IMR-90 (cell line): Measurements from ENCODE around the gene GP1BA. TPM values are rescaled to one million over a fixed set of nuclear protein-coding genes. Genes with fewer than 3 reads are reported as not detected.

Experiments used
- ATAC-seq: fragments of 200-7000 bp; cut with Tn5 transposase; 2 replicates; pipeline ENCODE4 v1.9.1; 2020; ENCODE audit warnings: low read depth, mild to moderate bottlenecking, moderate library complexity
- BruUV-seq: library from RNA; stranded (reverse); fragments of 400-500 nt; replicated peaks from 2 replicates; lab custom pipeline; 2021; lab: Mats Ljungman, UMichigan
- CTCF ChIA-PET: fragments of 300-600 bp; formaldehyde crosslinking; extraction: SDS; loops from one replicate; lab custom pipeline; 2021; ENCODE audit warnings: antibody characterized with exemption; lab: Yijun Ruan, JAX
- POLR2A ChIA-PET: fragments of 300-600 bp; sonication (Branson Sonifier 250); formaldehyde crosslinking; loops from one replicate; lab custom pipeline; 2022; ENCODE audit warnings: antibody characterized with exemption; ENCODE audit not compliant: unreplicated experiment; lab: Charles Lee
- DNase-seq: peaks from one replicate; pipeline ENCODE4 v3.0.0; 2013
- H2AFZ ChIP-seq: replicated peaks from 2 replicates; pipeline ENCODE3; 2013; ENCODE audit warnings: low read length, mild to moderate bottlenecking; ENCODE audit not compliant: poor library complexity
- H2AK5ac ChIP-seq: 2 replicates; pipeline ENCODE4 v1.6.1; 2013; ENCODE audit warnings: low read depth, low read length, inconsistent platforms
- H2AK9ac ChIP-seq: replicated peaks from 2 replicates; pipeline ENCODE3; 2013; ENCODE audit warnings: mild to moderate bottlenecking, low read depth, low read length, moderate library complexity; ENCODE audit not compliant: poor library complexity
- H2BK120ac ChIP-seq: 2 replicates; pipeline ENCODE4 v1.6.1; 2013; ENCODE audit warnings: low read depth, low read length, inconsistent platforms
- H2BK15ac ChIP-seq: 3 replicates; pipeline ENCODE4 v1.6.1; 2013; ENCODE audit warnings: low read depth, low read length, inconsistent platforms
- H2BK20ac ChIP-seq: 2 replicates; pipeline ENCODE4 v1.6.1; 2013; ENCODE audit warnings: low read depth, mild to moderate bottlenecking, inconsistent platforms, low read length, moderate library complexity
- H2BK5ac ChIP-seq: 2 replicates; pipeline ENCODE4 v1.6.1; 2013; ENCODE audit warnings: mild to moderate bottlenecking, low read depth, low read length, inconsistent platforms; ENCODE audit not compliant: poor library complexity, severe bottlenecking
- H3K14ac ChIP-seq: replicated peaks from 2 replicates; pipeline ENCODE4 v1.6.1; 2013; ENCODE audit warnings: low read depth, low read length, inconsistent platforms
- H3K18ac ChIP-seq: 2 replicates; pipeline ENCODE4 v1.6.1; 2013; ENCODE audit warnings: low read depth, low read length, control low read depth
- H3K23ac ChIP-seq: 2 replicates; pipeline ENCODE4 v1.6.1; 2013; ENCODE audit warnings: low read depth, low read length, inconsistent platforms
- H3K27ac ChIP-seq: 2 replicates; pipeline ENCODE4 v1.5.1; 2013; ENCODE audit warnings: mild to moderate bottlenecking, control low read depth, low read length; ENCODE audit not compliant: insufficient read depth
- H3K27me3 ChIP-seq: 2 replicates; pipeline ENCODE4 v1.6.1; 2013; ENCODE audit warnings: low read length; ENCODE audit not compliant: control insufficient read depth, insufficient read depth
- H3K36me3 ChIP-seq: 2 replicates; pipeline ENCODE4 v1.6.1; 2013; ENCODE audit warnings: low read length, mixed read lengths; ENCODE audit not compliant: control insufficient read depth, insufficient read depth
- H3K4ac ChIP-seq: 2 replicates; pipeline ENCODE4 v1.6.1; 2013; ENCODE audit warnings: low read depth, low read length, inconsistent platforms
- H3K4me1 ChIP-seq: 2 replicates; pipeline ENCODE4 v1.6.1; 2013; ENCODE audit warnings: low read length, mixed read lengths; ENCODE audit not compliant: control insufficient read depth, insufficient read depth
- H3K4me2 ChIP-seq: 2 replicates; pipeline ENCODE4 v1.6.1; 2013; ENCODE audit warnings: low read depth, mild to moderate bottlenecking, control low read depth, low read length, moderate library complexity
- H3K4me3 ChIP-seq: 2 replicates; pipeline ENCODE4 v1.5.1; 2013; ENCODE audit warnings: low read depth, mild to moderate bottlenecking, control low read depth, low read length, moderate library complexity; ENCODE audit not compliant: insufficient read depth
- H3K56ac ChIP-seq: 2 replicates; pipeline ENCODE4 v1.6.1; 2013; ENCODE audit warnings: low read length, inconsistent platforms; ENCODE audit not compliant: insufficient read depth; ENCODE audit errors: extremely low read depth
- H3K79me1 ChIP-seq, 2 experiments: 2 replicates each; pipeline ENCODE4 v1.6.1; 2013; ENCODE audit warnings: low read length in 2 of 2, inconsistent platforms in 1 of 2, low read depth in 1 of 2
- H3K9ac ChIP-seq: 2 replicates; pipeline ENCODE4 v1.6.1; 2013; ENCODE audit warnings: low read depth, low read length, control low read depth
- H3K9me1 ChIP-seq: 2 replicates; pipeline ENCODE4 v1.6.1; 2013; ENCODE audit warnings: low read length, inconsistent platforms; ENCODE audit not compliant: insufficient read depth
- H3K9me3 ChIP-seq: 2 replicates; pipeline ENCODE4 v1.6.1; 2013; ENCODE audit warnings: low read length; ENCODE audit not compliant: control insufficient read depth, insufficient read depth
- H4K20me1 ChIP-seq: 2 replicates; pipeline ENCODE4 v1.6.1; 2013; ENCODE audit warnings: low read length, inconsistent platforms; ENCODE audit not compliant: insufficient read depth
- H4K5ac ChIP-seq: 2 replicates; pipeline ENCODE4 v1.6.1; 2013; ENCODE audit warnings: mild to moderate bottlenecking, low read depth, low read length, control low read depth
- H4K8ac ChIP-seq, 2 experiments: 2 replicates each; pipeline ENCODE4 v1.6.1; 2013; ENCODE audit warnings: low read depth in 2 of 2, low read length in 2 of 2, control low read depth in 1 of 2, inconsistent platforms in 1 of 2
- H4K91ac ChIP-seq: 2 replicates; pipeline ENCODE4 v1.6.1; 2013; ENCODE audit warnings: low read depth, low read length, inconsistent platforms; ENCODE audit not compliant: insufficient read depth
- BHLHE40 ChIP-seq: fragments of 150-350 bp; IDR thresholded peaks from 2 replicates; pipeline ENCODE4 v1.6.1; 2016; ENCODE audit warnings: mild to moderate bottlenecking, low read depth, low read length
- CEBPB ChIP-seq: IDR thresholded peaks from 2 replicates; pipeline ENCODE4 v1.6.1; 2012; ENCODE audit warnings: low read depth, low read length, improper control_type of control experiment
- CHD1 ChIP-seq: IDR thresholded peaks from 2 replicates; pipeline ENCODE4 v1.6.1; 2012; ENCODE audit warnings: low read depth, low read length, improper control_type of control experiment
- FOS ChIP-seq: fragments of 150-350 bp; IDR thresholded peaks from 2 replicates; pipeline ENCODE4 v1.6.1; 2016; ENCODE audit warnings: low read depth, low read length
- MAFK ChIP-seq: IDR thresholded peaks from 2 replicates; pipeline ENCODE4 v1.6.1; 2012; ENCODE audit warnings: low read depth, low read length, improper control_type of control experiment
- MAZ ChIP-seq: IDR thresholded peaks from 2 replicates; pipeline ENCODE4 v1.6.1; 2012; ENCODE audit warnings: low read depth, mild to moderate bottlenecking, low read length, improper control_type of control experiment, moderate library complexity, borderline replicate concordance
- MXI1 ChIP-seq: IDR thresholded peaks from 2 replicates; pipeline ENCODE4 v1.6.1; 2012; ENCODE audit warnings: low read depth, mild to moderate bottlenecking, low read length, moderate library complexity, borderline replicate concordance
- POLR2A ChIP-seq: IDR thresholded peaks from 2 replicates; pipeline ENCODE4 v1.6.1; 2012; ENCODE audit warnings: mild to moderate bottlenecking, low read depth, low read length
- RAD21 ChIP-seq: IDR thresholded peaks from 2 replicates; pipeline ENCODE4 v1.6.1; 2012; ENCODE audit warnings: low read length, improper control_type of control experiment
- SMC3 ChIP-seq: fragments of 150-350 bp; IDR thresholded peaks from 2 replicates; pipeline ENCODE4 v1.6.1; 2016; ENCODE audit warnings: low read depth, mild to moderate bottlenecking, antibody characterized with exemption, low read length, moderate library complexity
- USF2 ChIP-seq: fragments of 150-350 bp; IDR thresholded peaks from 2 replicates; pipeline ENCODE4 v1.6.1; 2017; ENCODE audit warnings: mild to moderate bottlenecking, antibody characterized with exemption, low read length, low read depth
- WGBS, 2 experiments: methylation state at CpG; one replicate each; pipeline versions ENCODE4 v1.1.5 to v1.1.7; 2013; ENCODE audit warnings: missing lambda C conversion rate in 2 of 2; ENCODE audit not compliant: insufficient read length in 1 of 2; ENCODE audit errors: extremely low coverage in 2 of 2; 5-methylcytosine and 5-hydroxymethylcytosine counted together
- dilution Hi-C: fragments of 300-500 bp; cut with HindIII; formaldehyde crosslinking; loops from one replicate; pipeline ENCODE4 v1.14.3; 2018; ENCODE audit warnings: low sequenced_read_pairs; ENCODE audit not compliant: unreplicated experiment
- in situ Hi-C: fragments of 300-500 bp; cut with MboI; formaldehyde crosslinking; loops from 3 replicates; pipeline ENCODE4 v1.14.3; 2019; ENCODE audit warnings: low sequenced_read_pairs, inconsistent platforms, mixed read lengths
- intact Hi-C: fragments of 100-400 bp; cut with micrococcal nuclease; formaldehyde crosslinking; loops from 2 replicates; pipeline ENCODE4 v1.10.0; 2022
- polyA plus RNA-seq, 3 experiments: library from polyadenylated mRNA; depleted of rRNA; stranded (reverse); fragments of >200 nt; gene quantifications; 2 replicates each; pipeline ENCODE4 v1.2.3, GENCODE V29; 2012; ENCODE audit warnings: low replicate concordance in 1 of 3
- total RNA-seq: library from RNA; depleted of rRNA; stranded (reverse); fragments of >200 nt; gene quantifications from 2 replicates; pipeline ENCODE4 v1.2.3, GENCODE V29; 2012

GP1BA gene
- total and polyA plus RNA-seq, 2 of the 4 experiments (the other 2 are of a cell fraction) = not detected

GRCh38 chr17:4886830-4887229 lies 45.2 kb upstream of the GP1BA start:
- 100% methylated on average over 2 of the region's 12 CpGs; no CpG with 5 or more reads in 1 of the 2 experiments for WGBS, 2 experiments
- Histone ChIP-seq H4K91ac (no peak overlapping the region), H3K56ac (no peak overlapping the region), H3K14ac (no peak overlapping the region), H3K4me1 (no peaks in the 10 kb centered on the region), H2BK20ac (no peak overlapping the region), H2AK9ac (no peak overlapping the region), H3K9ac (no peak overlapping the region), H2BK5ac (no peak overlapping the region), H2AK5ac (no peak overlapping the region), H3K18ac (no peak overlapping the region), H4K8ac (no peak overlapping the region), H2BK120ac (no peak overlapping the region), H3K27me3 (no peaks in the 10 kb centered on the region), H3K79me1 (peaks cover 0 to 1% of the 10 kb centered on the region in 2 experiments; a peak in 1 of 4 replicates), H3K4me3 (no peak overlapping the region), H3K23ac (no peak overlapping the region), H3K9me3 (no peaks in the 10 kb centered on the region), H3K36me3 (peaks cover 50% of the 10 kb centered on the region), H2AFZ (no peak overlapping the region), H3K4me2 (no peak overlapping the region), H4K5ac (no peak overlapping the region), H3K27ac (no peak overlapping the region), H3K9me1 (no peaks in the 10 kb centered on the region), H4K20me1 (peaks cover 20% of the 10 kb centered on the region), H2BK15ac (no peak overlapping the region), H3K4ac (no peak overlapping the region)
- BruUV-seq = no TSS peak
- intact Hi-C loops (loop anchor here (10.0 kb wide), 1 partner anchor 322 kb away; the partner anchor contains the start of gene GGT6), dilution Hi-C loops (no loop called here), in situ Hi-C loops (loop anchor here (10.0 kb wide), 2 partner anchors 172 to 312 kb away; partner anchors contain the start of gene ARRB2)
- ATAC-seq (no peak), DNase-seq (no peak)
- TF ChIP-seq RAD21 (no peak), MXI1 (no peak), USF2 (no peak), CEBPB (no peak), FOS (no peak), SMC3 (no peak), BHLHE40 (no peak), CHD1 (no peak), MAZ (no peak), POLR2A (no peak), MAFK (no peak)
- CTCF ChIA-PET = no interaction called here
- POLR2A ChIA-PET = no interaction called here
